KMS-11 (cell line): ENCODE results near the gene DUSP1.

Source experiments
- H2AFZ ChIP-seq: fragments of 200-600 bp; sonication (generic); 2 replicates; pipeline ENCODE4 v1.6.1; 2016; ENCODE audit warnings: antibody characterized with exemption, mixed run types, low read depth
- H3K27ac ChIP-seq: fragments of 200-600 bp; sonication (generic); 2 replicates; pipeline ENCODE4 v1.6.1; 2016; ENCODE audit warnings: mild to moderate bottlenecking, mixed run types
- H3K27me3 ChIP-seq: fragments of 200-600 bp; sonication (generic); 2 replicates; pipeline ENCODE4 v1.6.1; 2017; ENCODE audit warnings: mild to moderate bottlenecking, low read depth, mixed run types, moderate library complexity; ENCODE audit not compliant: insufficient read depth
- H3K36me3 ChIP-seq: fragments of 200-600 bp; sonication (generic); 2 replicates; pipeline ENCODE4 v1.6.1; 2017; ENCODE audit warnings: mild to moderate bottlenecking, mixed run types; ENCODE audit not compliant: insufficient read depth
- H3K4me1 ChIP-seq: fragments of 200-600 bp; sonication (generic); 2 replicates; pipeline ENCODE4 v1.6.1; 2016; ENCODE audit warnings: mild to moderate bottlenecking, low read depth, mixed run types; ENCODE audit not compliant: poor library complexity, severe bottlenecking
- H3K4me2 ChIP-seq: fragments of 200-600 bp; sonication (generic); 2 replicates; pipeline ENCODE4 v1.7.0; 2016; ENCODE audit warnings: mild to moderate bottlenecking, mixed run types
- H3K4me3 ChIP-seq: fragments of 200-600 bp; sonication (generic); IDR thresholded peaks from 2 replicates; pipeline ENCODE4 v1.6.1; 2017; ENCODE audit warnings: low read depth, low read length, mixed read lengths; ENCODE audit not compliant: insufficient read depth
- H3K79me2 ChIP-seq: fragments of 200-600 bp; sonication (generic); 2 replicates; pipeline ENCODE4 v1.6.1; 2016; ENCODE audit warnings: low read depth, mixed run types; ENCODE audit not compliant: insufficient read depth
- H3K9ac ChIP-seq: fragments of 200-600 bp; sonication (generic); 2 replicates; pipeline ENCODE4 v1.6.1; 2016; ENCODE audit warnings: mild to moderate bottlenecking, mixed run types
- H4K20me1 ChIP-seq: fragments of 200-600 bp; sonication (generic); 2 replicates; pipeline ENCODE4 v1.6.1; 2016; ENCODE audit warnings: mild to moderate bottlenecking, mixed run types; ENCODE audit not compliant: insufficient read depth
- CTCF ChIP-seq: fragments of 200-600 bp; sonication (generic); conservative IDR thresholded peaks from 2 replicates; pipeline ENCODE4 v1.6.1; 2017; ENCODE audit warnings: low read depth, mild to moderate bottlenecking, antibody characterized with exemption, low read length, moderate library complexity, mixed read lengths

The DUSP1 gene

GRCh38 chr5:172746725-172747124, 24.3 kb downstream of the DUSP1 start:
- H4K20me1 ChIP-seq, result no peaks in the 10 kb centered on the region
- H3K4me3 ChIP-seq, result no peak overlapping the region
- no peaks in the 10 kb centered on the region for H3K27me3 ChIP-seq
- no peak overlapping the region for H3K9ac ChIP-seq
- TF ChIP-seq CTCF, result no peak
- H3K4me2 ChIP-seq, result no peak overlapping the region
- no peaks in the 10 kb centered on the region for H3K36me3 ChIP-seq
- H3K4me1 ChIP-seq, result no peaks in the 10 kb centered on the region
- H2AFZ ChIP-seq, result no peak overlapping the region
- no peak overlapping the region for H3K27ac ChIP-seq
- no peaks in the 10 kb centered on the region for H3K79me2 ChIP-seq

- H3K4me1 ChIP-seq, result no peaks in the 10 kb centered on the region
- no peaks in the 10 kb centered on the region for H3K36me3 ChIP-seq
- no peak overlapping the region for H3K4me3 ChIP-seq
- no peak overlapping the region for H2AFZ ChIP-seq
- no peak overlapping the region for H3K27ac ChIP-seq
- no peak overlapping the region for H3K4me2 ChIP-seq
- H4K20me1 ChIP-seq, result no peaks in the 10 kb centered on the region
- no peaks in the 10 kb centered on the region for H3K79me2 ChIP-seq
- no peaks in the 10 kb centered on the region for H3K27me3 ChIP-seq
- no peak for TF ChIP-seq CTCF
- no peak overlapping the region for H3K9ac ChIP-seq
Observed at GRCh38 chr5:172745838-172746237, 25.2 kb downstream of the DUSP1 start.

- no peak overlapping the region for H3K4me2 ChIP-seq
- no peak overlapping the region for H3K27ac ChIP-seq
- no peaks in the 10 kb centered on the region for H3K36me3 ChIP-seq
- H4K20me1 ChIP-seq, result no peaks in the 10 kb centered on the region
- TF ChIP-seq CTCF, result no peak
- no peak overlapping the region for H2AFZ ChIP-seq
- H3K4me3 ChIP-seq, result no peak overlapping the region
- H3K27me3 ChIP-seq, result no peaks in the 10 kb centered on the region
- no peak overlapping the region for H3K9ac ChIP-seq
- H3K79me2 ChIP-seq, result no peaks in the 10 kb centered on the region
- no peaks in the 10 kb centered on the region for H3K4me1 ChIP-seq
Observed at GRCh38 chr5:172745406-172745805, 25.6 kb downstream of the DUSP1 start.

GRCh38 chr5:172744123-172745104, 26.6 kb downstream of the DUSP1 start:
- Histone ChIP-seq H4K20me1 (no peaks in the 10 kb centered on the region), H3K4me1 (no peaks in the 10 kb centered on the region), H3K9ac (no peak overlapping the region), H2AFZ (no peak overlapping the region), H3K79me2 (no peaks in the 10 kb centered on the region), H3K27ac (no peak overlapping the region), H3K4me3 (no peak overlapping the region), H3K4me2 (no peak overlapping the region), H3K36me3 (no peaks in the 10 kb centered on the region), H3K27me3 (no peaks in the 10 kb centered on the region)
- TF ChIP-seq CTCF, result no peak
